BLaER1 treated with 17β-estradiol and CSF1 and Interleukin-3, amounts not matched to agents 10 nM and 100 nM (cell line): ENCODE results near the gene VPS13D.

ENCODE experiments used
- H3K27ac ChIP-seq, 11 experiments: shearing (Covaris generic); formaldehyde crosslinking; 2 replicates each; pipeline ENCODE4 v1.8.1; 2022
- H3K27me3 ChIP-seq, 11 experiments: shearing (Covaris generic); formaldehyde crosslinking; 2 replicates each; pipeline ENCODE4 v1.8.1; 2022
- H3K36me3 ChIP-seq, 11 experiments: shearing (Covaris generic); formaldehyde crosslinking; 2 replicates each; pipeline ENCODE4 v1.8.1; 2022
- H3K4me1 ChIP-seq, 10 experiments: shearing (Covaris generic); formaldehyde crosslinking; 2 replicates each; pipeline ENCODE4 v1.8.1; 2022
- H3K4me2 ChIP-seq, 11 experiments: shearing (Covaris generic); formaldehyde crosslinking; 2 replicates each; pipeline ENCODE4 v1.8.1; 2022
- H3K4me3 ChIP-seq, 10 experiments: shearing (Covaris generic); formaldehyde crosslinking; 2 replicates each; pipeline ENCODE4 v1.8.1; 2022
- H3K9ac ChIP-seq, 11 experiments: shearing (Covaris generic); formaldehyde crosslinking; 2 replicates each; pipeline ENCODE4 v1.8.1; 2022
- H3K9me3 ChIP-seq, 11 experiments: shearing (Covaris generic); formaldehyde crosslinking; replicated peaks in 1 of 11; 2 replicates each; pipeline ENCODE4 v1.8.1; 2022
- H4K20me1 ChIP-seq, 11 experiments: shearing (Covaris generic); formaldehyde crosslinking; 2 replicates each; pipeline ENCODE4 v1.8.1; 2022
- Cebpa-rat ChIP-seq, 11 experiments: shearing (Covaris generic); IDR thresholded peaks; 2 replicates each; pipeline ENCODE4 v1.8.1; 2022

The VPS13D gene

DNA sequence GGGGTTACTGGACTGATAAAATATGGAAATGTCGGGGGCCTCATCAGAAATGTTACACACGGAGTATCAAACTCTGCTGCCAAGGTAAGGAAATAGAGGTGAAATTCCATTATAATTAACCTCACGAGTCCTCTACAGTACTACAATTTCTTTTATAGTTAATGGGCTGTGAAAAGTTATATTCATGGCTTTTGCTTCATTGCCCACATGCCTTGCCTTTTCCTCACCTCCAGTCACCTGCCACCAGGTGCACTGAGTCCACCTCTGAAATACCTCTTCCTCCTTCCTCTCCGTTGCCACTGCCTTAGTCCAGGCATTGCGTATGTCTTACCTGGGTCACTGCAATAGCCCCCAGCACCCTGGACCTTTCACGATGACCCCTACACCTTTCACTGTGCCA is 186.9 kb downstream of the VPS13D start:
- Histone ChIP-seq H3K36me3 (peaks cover 59 to 98% (median 84%) of the 10 kb centered on the region in 11 experiments), H4K20me1 (no peaks in the 10 kb centered on the region), H3K9ac (no peak overlapping the region), H3K27ac (no peak overlapping the region), H3K4me2 (peak overlapping the region in 4 of 11 experiments; percentile 7 to 56 (median 21); a peak in 4 of 22 replicates), H3K4me3 (no peak overlapping the region), H3K27me3 (no peaks in the 10 kb centered on the region), H3K4me1 (peaks cover 6 to 23% (median 17%) of the 10 kb centered on the region in 10 experiments; a peak in 17 of 20 replicates), H3K9me3 (peaks cover 0 to 5% (median 0%) of the 10 kb centered on the region in 11 experiments; a peak in 6 of 22 replicates)
- no peak for TF ChIP-seq Cebpa-rat (IDR thresholded peaks at IDR 0.05)

GRCh38 chr1:12417389-12417788 is 187.6 kb downstream of the VPS13D start:
- Histone ChIP-seq H3K4me3 (no peak overlapping the region), H3K27me3 (no peaks in the 10 kb centered on the region), H3K27ac (no peak overlapping the region), H3K4me1 (peaks cover 6 to 23% (median 17%) of the 10 kb centered on the region in 10 experiments; a peak in 17 of 20 replicates), H4K20me1 (no peaks in the 10 kb centered on the region), H3K9ac (no peak overlapping the region), H3K4me2 (peak overlapping the region in 2 of 11 experiments; percentile 7 to 8; a peak in 1 of 22 replicates), H3K36me3 (peaks cover 55 to 96% (median 80%) of the 10 kb centered on the region in 11 experiments), H3K9me3 (no peaks in the 10 kb centered on the region; a peak in 2 of 22 replicates)
- no peak for TF ChIP-seq Cebpa-rat (IDR thresholded peaks at IDR 0.05)

GRCh38 chr1:12420171-12420570 is 190.3 kb downstream of the VPS13D start:
- Histone ChIP-seq H3K9me3 (no peaks in the 10 kb centered on the region), H3K36me3 (peaks cover 44 to 93% (median 65%) of the 10 kb centered on the region in 11 experiments), H3K27me3 (no peaks in the 10 kb centered on the region), H4K20me1 (no peaks in the 10 kb centered on the region), H3K9ac (no peak overlapping the region), H3K27ac (no peak overlapping the region), H3K4me3 (no peak overlapping the region), H3K4me1 (peaks cover 6 to 35% (median 20%) of the 10 kb centered on the region in 10 experiments; a peak in 17 of 20 replicates), H3K4me2 (peak overlapping the region in 6 of 11 experiments; percentile 11 to 42 (median 18); a peak in 7 of 22 replicates)
- TF ChIP-seq Cebpa-rat (IDR thresholded peaks at IDR 0.05), result no peak

GRCh38 chr1:12422488-12422887 is 192.7 kb downstream of the VPS13D start:
- no peaks in the 10 kb centered on the region for H4K20me1 ChIP-seq
- H3K4me2 ChIP-seq, result no peak overlapping the region
- TF ChIP-seq Cebpa-rat (IDR thresholded peaks at IDR 0.05), result no peak

DNA sequence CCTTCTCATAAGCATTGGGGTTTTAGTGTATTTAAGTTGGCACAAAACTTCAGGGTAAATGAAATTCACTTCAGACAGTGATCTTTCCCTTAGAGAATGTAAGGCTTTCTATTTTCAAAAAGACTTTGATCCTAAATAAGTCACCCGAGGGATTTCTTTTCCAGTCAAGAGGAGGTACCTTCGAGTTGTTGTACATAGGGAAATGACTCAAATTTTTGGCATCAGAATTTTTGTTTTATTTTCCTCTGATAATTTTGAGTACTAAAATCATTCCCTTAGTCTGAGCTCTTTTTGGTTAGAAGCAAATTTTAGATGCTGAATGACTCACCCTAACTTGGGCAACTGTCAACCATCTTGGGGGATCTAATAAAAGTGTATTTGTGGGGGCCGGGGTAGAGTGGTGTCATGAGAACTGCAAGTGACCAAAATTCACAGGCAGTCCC is 194.3 kb downstream of the VPS13D start:
- Histone ChIP-seq H4K20me1 (no peaks in the 10 kb centered on the region), H3K36me3 (peaks cover 10 to 89% (median 47%) of the 10 kb centered on the region in 11 experiments; a peak in 21 of 22 replicates), H3K9me3 (no peaks in the 10 kb centered on the region), H3K27ac (no peak overlapping the region), H3K4me1 (peaks cover 0 to 22% (median 11%) of the 10 kb centered on the region in 10 experiments; a peak in 12 of 20 replicates), H3K27me3 (no peaks in the 10 kb centered on the region), H3K4me2 (no peak overlapping the region), H3K4me3 (no peak overlapping the region), H3K9ac (no peak overlapping the region)
- TF ChIP-seq Cebpa-rat (IDR thresholded peaks at IDR 0.05), result no peak

More at GRCh38 chr1:12422488-12422887, 192.7 kb downstream of the VPS13D start:
- Histone ChIP-seq H3K36me3 (peaks cover 23 to 89% (median 48%) of the 10 kb centered on the region in 11 experiments), H3K4me3 (no peak overlapping the region), H3K27me3 (no peaks in the 10 kb centered on the region), H3K9ac (no peak overlapping the region), H3K4me1 (peaks cover 0 to 24% (median 11%) of the 10 kb centered on the region in 10 experiments; a peak in 12 of 20 replicates), H3K27ac (no peak overlapping the region), H3K9me3 (no peaks in the 10 kb centered on the region)

GRCh38 chr1:12424793-12425192 is 195.0 kb downstream of the VPS13D start:
- Histone ChIP-seq H3K4me2 (no peak overlapping the region), H3K27ac (no peak overlapping the region), H3K36me3 (peaks cover 4 to 89% (median 42%) of the 10 kb centered on the region in 11 experiments; a peak in 18 of 22 replicates), H3K9ac (no peak overlapping the region), H4K20me1 (no peaks in the 10 kb centered on the region), H3K4me1 (peaks cover 0 to 19% (median 9%) of the 10 kb centered on the region in 10 experiments; a peak in 12 of 20 replicates), H3K9me3 (no peaks in the 10 kb centered on the region), H3K4me3 (no peak overlapping the region), H3K27me3 (no peaks in the 10 kb centered on the region)
- TF ChIP-seq Cebpa-rat (IDR thresholded peaks at IDR 0.05), result no peak

DNA sequence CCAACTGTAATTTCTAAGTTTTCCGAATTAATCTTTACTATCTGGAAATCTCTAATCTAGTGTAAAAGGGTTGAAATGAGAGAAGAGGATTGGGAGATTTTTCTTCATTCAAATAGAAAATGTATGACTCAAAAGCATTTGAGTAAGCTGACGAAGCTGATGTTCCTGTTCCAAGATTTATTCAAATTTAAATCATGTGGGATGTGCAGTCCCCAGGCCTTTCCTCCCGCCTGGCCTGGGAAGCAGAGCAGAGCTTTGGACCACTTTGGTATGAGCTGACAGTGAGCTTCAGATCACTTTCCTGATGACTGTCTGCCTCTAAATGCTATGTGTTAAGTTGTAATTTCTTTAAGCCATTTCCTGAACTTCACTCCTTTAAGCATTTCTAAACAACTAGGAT is 196.2 kb downstream of the VPS13D start:
- Histone ChIP-seq H3K4me3 (no peak overlapping the region), H3K4me1 (peaks cover 0 to 12% (median 2%) of the 10 kb centered on the region in 10 experiments; a peak in 5 of 20 replicates), H3K36me3 (peaks cover under 1 to 93% (median 43%) of the 10 kb centered on the region in 11 experiments; a peak in 19 of 22 replicates), H3K4me2 (no peak overlapping the region), H4K20me1 (no peaks in the 10 kb centered on the region), H3K9ac (no peak overlapping the region), H3K9me3 (no peaks in the 10 kb centered on the region), H3K27me3 (no peaks in the 10 kb centered on the region), H3K27ac (no peak overlapping the region)
- no peak for TF ChIP-seq Cebpa-rat (IDR thresholded peaks at IDR 0.05)

DNA sequence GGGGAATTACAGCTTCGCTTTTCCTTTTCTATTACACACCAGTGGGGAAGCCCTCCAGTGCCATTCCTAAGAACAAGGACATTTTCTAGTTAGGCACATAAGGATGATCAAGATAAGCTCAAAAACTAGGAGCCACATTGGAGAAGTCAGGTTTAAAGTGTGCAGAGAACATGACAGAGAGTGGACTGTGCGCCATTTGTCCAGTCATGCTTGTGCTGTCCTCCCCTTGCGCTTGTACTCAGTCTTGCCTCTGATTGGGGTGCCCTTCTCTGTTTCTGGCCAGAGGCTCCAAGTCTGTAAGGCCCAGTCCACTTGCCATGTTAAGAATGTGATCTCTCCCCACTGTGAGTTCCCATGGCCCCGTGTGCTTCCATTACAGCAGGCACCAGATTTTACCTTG is 198.5 kb downstream of the VPS13D start:
- Histone ChIP-seq H3K27ac (no peak overlapping the region), H3K36me3 (peaks cover 0 to 94% (median 39%) of the 10 kb centered on the region in 11 experiments; a peak in 19 of 22 replicates), H3K27me3 (no peaks in the 10 kb centered on the region), H3K4me3 (no peak overlapping the region), H3K4me2 (no peak overlapping the region), H3K4me1 (peaks cover 8 to 23% (median 13%) of the 10 kb centered on the region in 10 experiments), H4K20me1 (peaks cover 0 to 3% (median 0%) of the 10 kb centered on the region in 11 experiments; a peak in 3 of 22 replicates), H3K9ac (no peak overlapping the region), H3K9me3 (no peaks in the 10 kb centered on the region)
- no peak for TF ChIP-seq Cebpa-rat (IDR thresholded peaks at IDR 0.05)

GRCh38 chr1:12430525-12430924 is 200.7 kb downstream of the VPS13D start:
- H4K20me1 ChIP-seq, result peaks cover 0 to 19% (median 0%) of the 10 kb centered on the region in 11 experiments; a peak in 5 of 22 replicates
- H3K4me2 ChIP-seq, result no peak overlapping the region
- H3K36me3 ChIP-seq, result peaks cover 0 to 74% (median 39%) of the 10 kb centered on the region in 11 experiments; a peak in 18 of 22 replicates
- no peak for TF ChIP-seq Cebpa-rat (IDR thresholded peaks at IDR 0.05)
- no peak overlapping the region for H3K4me3 ChIP-seq
- H3K9ac ChIP-seq, result no peak overlapping the region
- H3K4me1 ChIP-seq, result peaks cover 30 to 34% (median 32%) of the 10 kb centered on the region in 10 experiments
- no peaks in the 10 kb centered on the region for H3K9me3 ChIP-seq
- H3K27me3 ChIP-seq, result no peaks in the 10 kb centered on the region
- no peak overlapping the region for H3K27ac ChIP-seq
